Thyroid gland (tissue), 4 donors: Measurements from ENCODE around the gene FYB1. TPM values are rescaled to one million over a fixed set of nuclear protein-coding genes. Genes with fewer than 3 reads are reported as not detected.
"Not testable (repeated sequence)": the region's sequence is repeated elsewhere in the genome, so short reads cannot be mapped to it uniquely, and the experiment has no call there.

Experiments used
- DNase-seq, 2 donors: peaks; one replicate each; pipeline ENCODE4 v3.0.0-alpha.2; 2019
- H3K27ac ChIP-seq, 3 donors: fragments of 200-600 bp; sonication (generic); 1 replicate in 2 of 3; 2 replicates in 1 of 3; pipeline ENCODE4 v1.5.1; 2016 to 2019; ENCODE audit warnings: mild to moderate bottlenecking in 1 of 3, moderate library complexity in 1 of 3
- H3K27me3 ChIP-seq: fragments of 200-600 bp; sonication (generic); one replicate; pipeline ENCODE4 v1.5.1; 2019
- H3K36me3 ChIP-seq, 2 donors: fragments of 200-600 bp; sonication (generic); one replicate each; pipeline ENCODE4 v1.5.1; 2016 to 2019
- H3K4me1 ChIP-seq, 2 donors: fragments of 200-600 bp; sonication (generic); one replicate each; pipeline ENCODE4 v1.5.1; 2017 to 2019
- H3K4me3 ChIP-seq, 3 donors: fragments of 200-600 bp; sonication (generic); replicated peaks in 1 of 3; 1 replicate in 2 of 3; 2 replicates in 1 of 3; pipeline ENCODE4 v1.5.1; 2016; ENCODE audit warnings: mild to moderate bottlenecking in 1 of 3
- H3K9me3 ChIP-seq: fragments of 200-600 bp; sonication (generic); one replicate; pipeline ENCODE4 v1.5.1; 2017
- POLR2A ChIP-seq, 2 donors: fragments of 450-650 bp; IDR thresholded peaks; one replicate each; pipeline ENCODE4 v1.6.1; 2017; ENCODE audit warnings: antibody characterized with exemption in 2 of 2, mild to moderate bottlenecking in 2 of 2, moderate library complexity in 1 of 2
- WGBS, 2 donors: methylation state at CpG; one replicate each; pipeline ENCODE4 v1.1.5; 2017; 5-methylcytosine and 5-hydroxymethylcytosine counted together
- intact Hi-C: fragments of 100-400 bp; cut with DNase I; formaldehyde crosslinking; loops from one replicate; pipeline ENCODE4 v1.15.1; 2023
- total RNA-seq, 4 donors: library from RNA; depleted of rRNA; stranded (reverse); fragments of >200 nt; gene quantifications; one replicate each; pipeline ENCODE4 v1.2.3, GENCODE V29; 2016
- TF ChIP-seq, protein P1 (sequence below), 6 experiments: fragments of 200-600 bp in 3 of 6; fragments of 450-650 bp in 3 of 6; sonication (generic) in 3 of 6; IDR thresholded peaks; one replicate each; pipeline ENCODE4 v1.5.1; 2016 to 2019; ENCODE audit warnings: antibody characterized with exemption in 6 of 6, mild to moderate bottlenecking in 2 of 6, inconsistent platforms in 1 of 6, moderate library complexity in 1 of 6

Gene FYB1
- total RNA-seq, 4 donors from 2014 or later, result 2.4 to 15.6 (median 3.7) TPM

DNA sequence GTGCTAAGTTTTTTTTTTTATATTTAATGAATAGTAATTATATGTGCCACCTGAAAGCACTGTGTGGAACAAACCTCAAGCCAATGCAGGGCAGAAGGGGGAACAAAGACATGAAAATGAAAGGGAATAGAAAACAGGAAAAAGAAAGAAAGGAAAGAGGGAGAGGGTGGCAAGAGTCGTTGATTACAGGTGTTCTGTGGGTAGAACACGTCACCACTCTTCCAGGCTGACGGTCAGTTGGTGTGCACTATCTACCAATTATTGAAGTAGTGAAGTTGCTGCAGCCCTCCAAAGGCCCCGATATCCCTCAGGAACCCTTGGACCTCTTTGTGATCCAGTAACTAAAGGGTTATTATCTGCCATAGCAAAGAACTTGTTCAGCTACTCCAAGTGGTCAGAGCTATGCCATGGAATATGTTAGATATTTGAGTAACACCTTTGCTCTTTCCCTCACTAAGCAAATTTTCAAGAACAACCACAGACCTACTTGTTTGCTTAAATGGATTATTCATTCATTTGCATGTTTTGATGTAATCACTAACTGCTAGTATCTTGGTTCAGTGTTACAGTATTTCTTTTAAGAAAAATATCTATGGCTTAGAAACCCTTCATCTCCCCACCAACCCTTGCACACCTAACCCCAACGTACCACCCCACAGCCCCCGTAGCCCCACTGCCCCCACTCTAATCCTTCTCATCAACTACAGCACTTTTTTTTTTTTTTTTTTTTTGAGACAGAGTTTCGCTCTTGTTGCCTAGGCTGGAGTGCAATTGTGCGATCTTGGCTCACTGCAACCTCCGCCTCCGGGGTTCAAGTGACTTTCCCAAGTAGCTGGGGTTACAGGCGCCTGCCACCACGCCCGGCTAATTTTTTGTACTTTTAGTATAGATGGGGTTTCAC is 31.3 kb downstream of the FYB1 start:
- no peaks in the 10 kb centered on the region for H3K9me3 ChIP-seq
- H3K4me1 ChIP-seq, result peaks cover 24% of the 10 kb centered on the region in 2 donors
- intact Hi-C loops, result no loop called here
- TF ChIP-seq, protein P1, sequence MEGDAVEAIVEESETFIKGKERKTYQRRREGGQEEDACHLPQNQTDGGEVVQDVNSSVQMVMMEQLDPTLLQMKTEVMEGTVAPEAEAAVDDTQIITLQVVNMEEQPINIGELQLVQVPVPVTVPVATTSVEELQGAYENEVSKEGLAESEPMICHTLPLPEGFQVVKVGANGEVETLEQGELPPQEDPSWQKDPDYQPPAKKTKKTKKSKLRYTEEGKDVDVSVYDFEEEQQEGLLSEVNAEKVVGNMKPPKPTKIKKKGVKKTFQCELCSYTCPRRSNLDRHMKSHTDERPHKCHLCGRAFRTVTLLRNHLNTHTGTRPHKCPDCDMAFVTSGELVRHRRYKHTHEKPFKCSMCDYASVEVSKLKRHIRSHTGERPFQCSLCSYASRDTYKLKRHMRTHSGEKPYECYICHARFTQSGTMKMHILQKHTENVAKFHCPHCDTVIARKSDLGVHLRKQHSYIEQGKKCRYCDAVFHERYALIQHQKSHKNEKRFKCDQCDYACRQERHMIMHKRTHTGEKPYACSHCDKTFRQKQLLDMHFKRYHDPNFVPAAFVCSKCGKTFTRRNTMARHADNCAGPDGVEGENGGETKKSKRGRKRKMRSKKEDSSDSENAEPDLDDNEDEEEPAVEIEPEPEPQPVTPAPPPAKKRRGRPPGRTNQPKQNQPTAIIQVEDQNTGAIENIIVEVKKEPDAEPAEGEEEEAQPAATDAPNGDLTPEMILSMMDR (IDR thresholded peaks at IDR 0.05), result no peak
- no peak for TF ChIP-seq POLR2A (IDR thresholded peaks at IDR 0.05)
- WGBS, 2 donors, result 63 to 64% methylated on average over 13 of the region's 13 CpGs
- no peak for DNase-seq
- no peaks in the 10 kb centered on the region for H3K36me3 ChIP-seq
- peak overlapping the region in 2 of 3 donors; percentile 16 to 60 for H3K27ac ChIP-seq
- H3K4me3 ChIP-seq, result no peak overlapping the region
- no peaks in the 10 kb centered on the region for H3K27me3 ChIP-seq

DNA sequence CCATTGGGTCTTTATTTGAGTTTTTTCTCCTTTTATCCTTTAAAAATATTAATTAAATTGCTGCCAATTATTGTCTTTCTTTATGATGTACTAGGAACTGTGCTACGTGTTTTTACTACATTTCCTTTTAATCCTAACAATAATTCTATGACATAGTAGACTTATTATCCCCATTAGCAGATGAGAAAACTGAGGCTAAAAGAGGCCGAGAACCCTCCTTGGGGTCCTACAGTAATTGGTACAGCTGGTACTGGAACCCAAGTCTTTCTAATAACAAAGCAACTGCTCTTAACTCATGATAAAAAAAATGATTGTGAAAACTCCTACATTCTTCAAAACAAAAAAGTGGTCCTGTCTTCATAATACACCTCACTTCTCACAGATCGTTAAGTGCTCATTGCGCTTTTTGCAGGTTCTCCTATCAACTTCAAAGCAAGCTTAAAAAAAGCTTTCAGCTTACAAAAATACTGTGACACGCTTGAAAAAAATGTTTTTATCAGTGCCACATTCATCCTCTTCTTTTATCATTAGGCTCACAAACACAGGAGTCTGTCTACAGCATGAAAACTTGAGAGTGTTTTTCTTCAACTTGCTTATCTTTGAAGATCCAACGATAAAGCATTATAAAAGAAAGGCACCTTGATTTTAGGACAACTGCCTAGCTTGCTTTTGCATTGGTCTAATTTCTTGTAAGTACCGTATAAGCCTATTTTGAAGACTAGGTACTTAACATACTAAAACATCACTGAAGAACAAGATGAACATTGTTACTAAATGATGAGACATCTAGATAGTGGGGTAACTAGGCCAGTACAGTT is 32.4 kb downstream of the FYB1 start:
- intact Hi-C loops, result no loop called here
- TF ChIP-seq POLR2A (IDR thresholded peaks at IDR 0.05), result no peak
- TF ChIP-seq, protein P1 (IDR thresholded peaks at IDR 0.05), result no peak
- 55 to 60% methylated on average over 7 of the region's 7 CpGs for WGBS, 2 donors

DNA sequence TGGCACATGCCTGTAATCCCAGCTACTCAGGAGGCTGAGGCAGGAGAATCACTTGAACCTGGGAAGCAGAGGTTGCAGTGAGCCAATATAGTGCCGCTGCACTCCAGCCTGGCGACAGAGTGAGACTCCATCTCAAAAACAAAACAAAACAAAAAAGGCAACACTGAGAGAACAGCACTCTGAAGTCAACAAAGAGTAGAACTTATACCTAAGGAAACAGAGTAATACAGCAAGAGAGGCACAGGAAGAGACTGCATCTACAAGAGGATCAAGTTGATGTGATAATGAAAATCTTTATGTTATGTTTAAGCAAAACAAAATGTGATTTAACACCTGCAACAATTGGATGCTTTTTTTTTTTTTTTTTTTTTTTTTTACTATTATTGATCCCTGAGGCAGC is 33.1 kb downstream of the FYB1 start:
- no peak for DNase-seq
- 78 to 83% methylated on average over 2 of the region's 2 CpGs for WGBS, 2 donors
- no peaks in the 10 kb centered on the region for H3K27me3 ChIP-seq
- intact Hi-C loops, result no loop called here
- no peak overlapping the region for H3K4me3 ChIP-seq
- H3K9me3 ChIP-seq, result no peaks in the 10 kb centered on the region
- TF ChIP-seq, protein P1 (IDR thresholded peaks at IDR 0.05), result no peak
- no peak for TF ChIP-seq POLR2A (IDR thresholded peaks at IDR 0.05)
- H3K36me3 ChIP-seq, result no peaks in the 10 kb centered on the region
- H3K4me1 ChIP-seq, result peaks cover 19 to 24% of the 10 kb centered on the region in 2 donors
- no peak overlapping the region for H3K27ac ChIP-seq

More for the DNA sequence above, 32.4 kb downstream of the FYB1 start:
- no peaks in the 10 kb centered on the region for H3K36me3 ChIP-seq
- no peak overlapping the region for H3K4me3 ChIP-seq
- H3K27ac ChIP-seq, result peak overlapping the region in 1 of 3 donors; percentile 10
- peaks cover 24% of the 10 kb centered on the region in 2 donors for H3K4me1 ChIP-seq
- no peaks in the 10 kb centered on the region for H3K27me3 ChIP-seq
- no peak for DNase-seq
- no peaks in the 10 kb centered on the region for H3K9me3 ChIP-seq

DNA sequence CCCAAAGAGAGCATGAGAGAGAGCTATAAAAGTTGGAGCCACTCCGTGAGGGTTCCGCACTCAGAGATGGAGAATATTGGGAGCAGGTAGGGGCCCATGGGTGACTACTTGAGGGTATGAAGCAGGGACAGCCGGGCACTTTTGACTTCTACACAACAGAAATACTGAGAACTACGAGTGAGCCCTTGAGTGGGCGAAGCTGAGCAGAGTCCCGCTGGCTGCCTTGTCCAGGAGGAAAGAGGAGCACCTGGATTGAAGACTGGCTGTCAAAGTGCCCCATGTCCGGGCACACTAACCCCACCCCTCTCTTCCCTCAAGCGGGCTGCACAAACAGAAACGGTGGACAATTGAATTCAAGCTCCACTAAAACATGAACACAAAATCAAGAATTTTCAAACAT is 33.6 kb downstream of the FYB1 start:
- H3K9me3 ChIP-seq, result no peaks in the 10 kb centered on the region
- intact Hi-C loops, result no loop called here
- H3K4me3 ChIP-seq, result no peak overlapping the region
- no peaks in the 10 kb centered on the region for H3K27me3 ChIP-seq
- peaks cover 19 to 24% of the 10 kb centered on the region in 2 donors for H3K4me1 ChIP-seq
- WGBS, 2 donors, result 79 to 84% methylated on average over 9 of the region's 9 CpGs
- H3K36me3 ChIP-seq, result no peaks in the 10 kb centered on the region
- no peak for DNase-seq
- TF ChIP-seq, protein P1 (IDR thresholded peaks at IDR 0.05), result no peak
- no peak for TF ChIP-seq POLR2A (IDR thresholded peaks at IDR 0.05)
- H3K27ac ChIP-seq, result no peak overlapping the region

DNA sequence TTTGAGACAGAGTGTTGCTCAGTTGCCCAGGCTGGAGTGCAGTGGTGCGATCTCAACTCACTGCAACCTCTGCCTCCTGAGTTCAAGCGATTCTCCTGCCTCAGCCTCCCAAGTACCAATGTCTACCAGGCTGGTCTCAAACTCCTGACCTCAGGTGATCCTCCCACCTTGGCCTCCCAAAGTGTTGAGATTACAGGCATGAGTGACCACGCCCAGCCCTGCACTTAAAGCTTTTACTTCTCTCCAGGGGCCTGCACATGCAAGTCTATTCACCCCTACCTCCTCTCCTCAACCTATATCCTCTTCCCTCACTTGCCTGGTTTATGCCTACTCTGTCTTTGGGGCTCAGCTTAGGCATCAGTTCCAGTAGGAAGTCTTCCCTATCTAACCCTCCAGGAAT is 39.8 kb downstream of the FYB1 start:
- DNase-seq, H3K9me3 ChIP-seq, H3K4me3 ChIP-seq, H3K27me3 ChIP-seq, intact Hi-C loops, H3K36me3 ChIP-seq, H3K27ac ChIP-seq, H3K4me1 ChIP-seq: not testable (repeated sequence)
- WGBS, 2 donors, result 64 to 77% methylated on average over 3 of the region's 3 CpGs
